Keratinocyte (primary cell): Measurements from ENCODE around the gene CZIB. TPM values are rescaled to one million over a fixed set of nuclear protein-coding genes. Genes with fewer than 3 reads are reported as not detected.

Experiments
- DNase-seq: peaks from one replicate; pipeline ENCODE4 v3.0.0-alpha.2; 2011; ENCODE audit warnings: low read depth, missing footprints, low spot score
- FAIRE-seq: peaks from 2 replicates; lab custom pipeline; 2011; peaks lifted over from hg19 to GRCh38; lab: Jason Lieb, UNC
- H2AFZ ChIP-seq: 2 replicates; pipeline ENCODE4 v1.6.0; 2012; ENCODE audit warnings: low read length, control low read depth, inconsistent platforms; ENCODE audit not compliant: control insufficient read depth
- H3K27ac ChIP-seq: 2 replicates; pipeline ENCODE4 v1.5.1; 2011; ENCODE audit warnings: low read length; ENCODE audit not compliant: control insufficient read depth, insufficient read depth
- H3K27me3 ChIP-seq: 3 replicates; pipeline ENCODE4 v1.6.0; 2011; ENCODE audit warnings: low read length; ENCODE audit not compliant: control insufficient read depth, insufficient read depth; ENCODE audit errors: extremely low read depth
- H3K36me3 ChIP-seq, 2 experiments: 2 replicates in 1 of 2; 3 replicates in 1 of 2; pipeline ENCODE4 v1.5.1; 2011; ENCODE audit warnings: low read length in 2 of 2, mild to moderate bottlenecking in 1 of 2; ENCODE audit not compliant: control insufficient read depth in 2 of 2, insufficient read depth in 2 of 2; ENCODE audit errors: extremely low read depth in 1 of 2
- H3K4me1 ChIP-seq: 3 replicates; pipeline ENCODE4 v1.5.1; 2011; ENCODE audit warnings: low read length; ENCODE audit not compliant: control insufficient read depth, insufficient read depth; ENCODE audit errors: extremely low read depth
- H3K4me2 ChIP-seq: 3 replicates; pipeline ENCODE4 v1.6.0; 2011; ENCODE audit warnings: low read depth, low read length; ENCODE audit not compliant: control insufficient read depth, insufficient read depth; ENCODE audit errors: extremely low read depth
- H3K4me3 ChIP-seq, 3 experiments: fragments of 200-600 bp in 1 of 3; sonication (generic) in 1 of 3; 2 replicates in 2 of 3; 3 replicates in 1 of 3; pipeline ENCODE4 v1.5.1; 2011 to 2016; ENCODE audit warnings: low read length in 3 of 3, mild to moderate bottlenecking in 3 of 3, control low read depth in 2 of 3, inconsistent platforms in 1 of 3, low read depth in 1 of 3, mixed read lengths in 1 of 3, mixed run types in 1 of 3, moderate library complexity in 1 of 3; ENCODE audit not compliant: control insufficient read depth in 2 of 3, insufficient read depth in 2 of 3; ENCODE audit errors: extremely low read depth in 1 of 3
- H3K79me2 ChIP-seq: 2 replicates; pipeline ENCODE4 v1.6.0; 2012; ENCODE audit warnings: low read length; ENCODE audit not compliant: control insufficient read depth, insufficient read depth
- H3K9ac ChIP-seq: 3 replicates; pipeline ENCODE4 v1.6.0; 2011; ENCODE audit warnings: low read length; ENCODE audit not compliant: control insufficient read depth, insufficient read depth; ENCODE audit errors: extremely low read depth
- H3K9me1 ChIP-seq: 3 replicates; pipeline ENCODE4 v1.6.0; 2011; ENCODE audit warnings: low read length; ENCODE audit not compliant: control insufficient read depth, insufficient read depth; ENCODE audit errors: extremely low read depth
- H3K9me3 ChIP-seq: 2 replicates; pipeline ENCODE4 v1.5.1; 2012; ENCODE audit warnings: low read depth, low read length; ENCODE audit not compliant: control insufficient read depth
- H4K20me1 ChIP-seq: 3 replicates; pipeline ENCODE4 v1.6.0; 2011; ENCODE audit warnings: low read length; ENCODE audit not compliant: control insufficient read depth, insufficient read depth; ENCODE audit errors: extremely low read depth
- CTCF ChIP-seq, 3 experiments: IDR thresholded peaks in 1 of 3; conservative IDR thresholded peaks in 1 of 3; optimal IDR thresholded peaks in 1 of 3; 2 replicates in 2 of 3; 3 replicates in 1 of 3; pipeline versions ENCODE3 to v1.5.1; 2011; ENCODE audit warnings: low read length in 3 of 3, mild to moderate bottlenecking in 3 of 3, moderate library complexity in 2 of 3, control low read depth in 1 of 3, inconsistent platforms in 1 of 3; ENCODE audit not compliant: insufficient read depth in 2 of 3; ENCODE audit errors: extremely low read depth in 1 of 3
- EZH2 ChIP-seq: IDR thresholded peaks from one replicate; pipeline ENCODE4 v1.6.1; 2012; ENCODE audit warnings: inconsistent platforms, mild to moderate bottlenecking, low read length, moderate library complexity
- dilution Hi-C: fragments of 300-500 bp; cut with MboI; formaldehyde crosslinking; loops from one replicate; pipeline ENCODE4 v1.7.0; 2020; ENCODE audit warnings: low sequenced_read_pairs; ENCODE audit not compliant: extremely low pct_ligation_motif_present
- polyA plus RNA-seq, 5 experiments: library from polyadenylated mRNA; depleted of rRNA in 3 of 5; stranded (reverse) in 3 of 5; stranded (forward) in 1 of 5; unstranded in 1 of 5; fragments of >200 nt; gene quantifications; 1 replicate in 1 of 5; 2 replicates in 3 of 5; 3 replicates in 1 of 5; pipeline versions ENCODE4 v1.2.1 to v1.2.3, GENCODE V29; 2011 to 2012; ENCODE audit warnings: missing spikeins in 2 of 5, low read depth in 1 of 5, low replicate concordance in 1 of 5

Gene CZIB
- polyA plus RNA-seq, 1 donor (not counting 4 experiments of a cell fraction or from before 2014, with no cell fraction given), result 52.6 TPM

GRCh38 chr1:53203466-53203865 lies 17.0 kb downstream of the CZIB start:
- Histone ChIP-seq H3K9me3 (no peaks in the 10 kb centered on the region), H3K36me3 (peaks cover 8 to 20% of the 10 kb centered on the region in 2 experiments), H3K27ac (no peak overlapping the region), H3K4me2 (no peak overlapping the region), H3K79me2 (no peaks in the 10 kb centered on the region), H3K9ac (no peak overlapping the region), H3K4me1 (peaks cover 13% of the 10 kb centered on the region), H4K20me1 (no peaks in the 10 kb centered on the region), H2AFZ (no peak overlapping the region), H3K27me3 (no peaks in the 10 kb centered on the region), H3K9me1 (no peaks in the 10 kb centered on the region), H3K4me3 (no peak overlapping the region)
- DNase-seq (no peak), FAIRE-seq (no peak)
- TF ChIP-seq CTCF (optimal IDR thresholded peaks at IDR 0.05 in 1 of 3, IDR thresholded peaks at IDR 0.05 in 1 of 3, conservative IDR thresholded peaks at IDR 0.05 in 1 of 3; ENCODE audit: extremely low read depth in 1 of 3, insufficient read depth in 2 of 3, low read length in 3 of 3), result no peak
- no peak for TF ChIP-seq EZH2
- dilution Hi-C loops, result no loop called here

- FAIRE-seq, result peak; percentile 72
- Histone ChIP-seq H3K9me3 (no peaks in the 10 kb centered on the region), H3K36me3 (peaks cover 2 to 7% of the 10 kb centered on the region in 2 experiments), H3K4me2 (peak overlapping the region; percentile 91), H2AFZ (no peak overlapping the region), H3K4me3 (peak overlapping the region in 2 of 3 experiments; percentile 86 to 90), H3K27me3 (no peaks in the 10 kb centered on the region), H4K20me1 (no peaks in the 10 kb centered on the region), H3K9me1 (no peaks in the 10 kb centered on the region), H3K9ac (peak overlapping the region; percentile 84), H3K27ac (peak overlapping the region; percentile 82), H3K4me1 (peaks cover 23% of the 10 kb centered on the region), H3K79me2 (peaks cover 8% of the 10 kb centered on the region)
- dilution Hi-C loops, result no loop called here
- no peak for TF ChIP-seq EZH2
- TF ChIP-seq CTCF (optimal IDR thresholded peaks at IDR 0.05 in 1 of 3, IDR thresholded peaks at IDR 0.05 in 1 of 3, conservative IDR thresholded peaks at IDR 0.05 in 1 of 3; ENCODE audit: extremely low read depth in 1 of 3, insufficient read depth in 2 of 3, low read length in 3 of 3), result no peak
- no peak for DNase-seq
These were observed 22.2 kb downstream of the CZIB start for GRCh38 chr1:53198241-53198651.
